ENCODE data around the gene SEC11A. TPM values are rescaled to one million over a fixed set of nuclear protein-coding genes. Genes with fewer than 3 reads are reported as not detected.

The SEC11A gene
- total RNA-seq, 1 experiment from 2014 or later, result 140 TPM

GRCh38 chr15:84653910-84654688, 61.8 kb downstream of the SEC11A start, which contains the start of gene WDR73:
Gene WDR73 (minus strand): TSS chr15:84654283. CDS start chr15:84654274, 9 bp downstream.
- intact Hi-C loops (cut with micrococcal nuclease), result loop anchor here (1.0 kb wide), 1 partner anchor 94 kb away; the partner anchor contains the start of gene ZNF592
- peak within 1 kb of the TSS; percentile 91 for H3K4me3 ChIP-seq (ENCODE audit: low read length)
- no peaks in the 10 kb centered on the region for H3K9me2 ChIP-seq (replicated peaks; ENCODE audit: low read length)
- peak within 1 kb of the TSS; percentile 59 for H3K27ac ChIP-seq (ENCODE audit: low read length)
- H3K27me3 ChIP-seq (ENCODE audit: low read length), result no peaks in the 10 kb centered on the region
- DNase-seq (peak; percentile 93), ATAC-seq (peak; percentile 84)
- peak within 1 kb of the TSS; percentile 88 for H2AFZ ChIP-seq (ENCODE audit: low read length)
- peak within 1 kb of the TSS; percentile 98 for H3K4me2 ChIP-seq (ENCODE audit: low read length)
- H4K20me1 ChIP-seq (ENCODE audit: low read length), result no peaks in the 10 kb centered on the region
- H3K9ac ChIP-seq (ENCODE audit: low read length), result peak within 1 kb of the TSS; percentile 96
- H3K36me3 ChIP-seq (ENCODE audit: low read depth, low read length), result peaks cover 16% of the 10 kb centered on the region; the same call in 1 of the 2 replicates
- peaks cover 34% of the 10 kb centered on the region for H3K4me1 ChIP-seq (ENCODE audit: insufficient read depth, low read length)
- TF ChIP-seq EZH2 (IDR thresholded peaks at IDR 0.05; ENCODE audit: low read length, unreplicated experiment), result no peak
- ChIA-PET POLR2A (ENCODE audit: unreplicated experiment) (interaction anchor here (0.6 to 0.9 kb wide), 3 partner anchors 41 to 274 kb away, joined by 3 to 20 read pairs (median 3); no protein-coding TSS in a partner anchor), CTCF (no interaction called here)
- peaks cover 34% of the 10 kb centered on the region for H3K79me2 ChIP-seq (ENCODE audit: low read length)
- TSS peak; percentile 86 for BruUV-seq (replicated peaks)
- no peaks in the 10 kb centered on the region for H3F3A ChIP-seq (ENCODE audit: low read length, unreplicated experiment)
- H3K9me3 ChIP-seq (ENCODE audit: low read length), result no peaks in the 10 kb centered on the region

DNA sequence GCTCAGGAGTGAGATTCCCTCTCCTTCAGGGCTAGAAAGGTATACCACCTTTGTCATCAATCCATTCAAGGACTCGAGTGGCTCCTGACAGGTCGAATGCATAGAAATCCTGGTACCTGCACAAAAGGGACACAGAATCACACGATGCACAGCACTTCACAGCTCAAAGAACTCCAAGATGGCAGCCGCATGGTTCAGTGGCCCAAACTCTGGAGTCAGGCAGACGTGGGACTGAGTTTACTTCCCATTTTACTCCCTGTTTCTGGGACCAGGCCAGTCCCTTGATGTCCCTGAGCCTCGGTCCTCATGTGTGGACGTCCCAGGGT, 62.4 kb downstream of the SEC11A start:
- CTCF ChIA-PET, result no interaction called here
- POLR2A ChIA-PET (ENCODE audit: unreplicated experiment), result no interaction called here
- no TSS peak for BruUV-seq (replicated peaks)

GRCh38 chr15:84649706-84650105, 66.2 kb downstream of the SEC11A start:
- intact Hi-C loops (cut with micrococcal nuclease), result no loop called here
- TF ChIP-seq EZH2phosphoT487 (IDR thresholded peaks at IDR 0.05; ENCODE audit: borderline replicate concordance, low read length) (no peak), EZH2 (IDR thresholded peaks at IDR 0.05; ENCODE audit: low read length, unreplicated experiment) (no peak)
- TF ChIP-seq, protein P1, sequence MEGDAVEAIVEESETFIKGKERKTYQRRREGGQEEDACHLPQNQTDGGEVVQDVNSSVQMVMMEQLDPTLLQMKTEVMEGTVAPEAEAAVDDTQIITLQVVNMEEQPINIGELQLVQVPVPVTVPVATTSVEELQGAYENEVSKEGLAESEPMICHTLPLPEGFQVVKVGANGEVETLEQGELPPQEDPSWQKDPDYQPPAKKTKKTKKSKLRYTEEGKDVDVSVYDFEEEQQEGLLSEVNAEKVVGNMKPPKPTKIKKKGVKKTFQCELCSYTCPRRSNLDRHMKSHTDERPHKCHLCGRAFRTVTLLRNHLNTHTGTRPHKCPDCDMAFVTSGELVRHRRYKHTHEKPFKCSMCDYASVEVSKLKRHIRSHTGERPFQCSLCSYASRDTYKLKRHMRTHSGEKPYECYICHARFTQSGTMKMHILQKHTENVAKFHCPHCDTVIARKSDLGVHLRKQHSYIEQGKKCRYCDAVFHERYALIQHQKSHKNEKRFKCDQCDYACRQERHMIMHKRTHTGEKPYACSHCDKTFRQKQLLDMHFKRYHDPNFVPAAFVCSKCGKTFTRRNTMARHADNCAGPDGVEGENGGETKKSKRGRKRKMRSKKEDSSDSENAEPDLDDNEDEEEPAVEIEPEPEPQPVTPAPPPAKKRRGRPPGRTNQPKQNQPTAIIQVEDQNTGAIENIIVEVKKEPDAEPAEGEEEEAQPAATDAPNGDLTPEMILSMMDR (conservative IDR thresholded peaks at IDR 0.05; ENCODE audit: low read depth, low read length), result no peak
- peak; percentile 53 for DNase-seq

More for the DNA sequence above, 62.4 kb downstream of the SEC11A start:
- Histone ChIP-seq H3F3A (ENCODE audit: low read length, unreplicated experiment) (no peaks in the 10 kb centered on the region), H4K20me1 (ENCODE audit: low read length) (no peaks in the 10 kb centered on the region), H3K9ac (ENCODE audit: low read length) (peak overlapping the region; percentile 96), H3K27ac (ENCODE audit: low read length) (peak overlapping the region; percentile 59), H3K4me2 (ENCODE audit: low read length) (peak overlapping the region; percentile 98), H3K27me3 (ENCODE audit: low read length) (no peaks in the 10 kb centered on the region), H3K9me2 (replicated peaks; ENCODE audit: low read length) (no peaks in the 10 kb centered on the region), H3K9me3 (ENCODE audit: low read length) (no peaks in the 10 kb centered on the region), H3K79me2 (ENCODE audit: low read length) (peaks cover 34% of the 10 kb centered on the region), H3K4me3 (ENCODE audit: low read length) (peak overlapping the region; percentile 91), H3K4me1 (ENCODE audit: insufficient read depth, low read length) (peaks cover 29% of the 10 kb centered on the region), H3K36me3 (ENCODE audit: low read depth, low read length) (peaks cover 21% of the 10 kb centered on the region), H2AFZ (ENCODE audit: low read length) (peak overlapping the region; percentile 88)
- TF ChIP-seq EZH2 (IDR thresholded peaks at IDR 0.05; ENCODE audit: low read length, unreplicated experiment), result no peak
- TF ChIP-seq EZH2phosphoT487 (IDR thresholded peaks at IDR 0.05; ENCODE audit: borderline replicate concordance, low read length), result no peak
- TF ChIP-seq, protein P1 (conservative IDR thresholded peaks at IDR 0.05; ENCODE audit: low read depth, low read length), result no peak
- no peak for ATAC-seq
- no peak for DNase-seq
- intact Hi-C loops (cut with micrococcal nuclease), result no loop called here

More at GRCh38 chr15:84649706-84650105, 66.2 kb downstream of the SEC11A start:
- Histone ChIP-seq H3K36me3 (ENCODE audit: low read depth, low read length) (peaks cover 48% of the 10 kb centered on the region), H3F3A (ENCODE audit: low read length, unreplicated experiment) (no peaks in the 10 kb centered on the region), H3K4me1 (ENCODE audit: insufficient read depth, low read length) (peaks cover 17% of the 10 kb centered on the region), H3K9me3 (ENCODE audit: low read length) (no peaks in the 10 kb centered on the region), H2AFZ (ENCODE audit: low read length) (no peak overlapping the region), H3K9ac (ENCODE audit: low read length) (no peak overlapping the region), H3K27me3 (ENCODE audit: low read length) (no peaks in the 10 kb centered on the region), H3K4me2 (ENCODE audit: low read length) (no peak overlapping the region), H4K20me1 (ENCODE audit: low read length) (no peaks in the 10 kb centered on the region), H3K79me2 (ENCODE audit: low read length) (peaks cover 34% of the 10 kb centered on the region), H3K9me2 (replicated peaks; ENCODE audit: low read length) (no peaks in the 10 kb centered on the region), H3K4me3 (ENCODE audit: low read length) (no peak overlapping the region), H3K27ac (ENCODE audit: low read length) (no peak overlapping the region)
- ChIA-PET POLR2A (ENCODE audit: unreplicated experiment) (no interaction called here), CTCF (no interaction called here)
- BruUV-seq (replicated peaks), result no TSS peak
- ATAC-seq, result no peak

Measured in PC-3 (cell line).